GM21717 (cell line): Measurements from ENCODE around the gene SHPK.
"Not testable (repeated sequence)": the region's sequence is repeated elsewhere in the genome, so short reads cannot be mapped to it uniquely, and the experiment has no call there.

Source experiments
- ATAC-seq: cut with Tn5 transposase; IDR thresholded peaks from one replicate; pipeline ENCODE4 v1.9.1; 2021; ENCODE audit warnings: mild to moderate bottlenecking, moderate library complexity; ENCODE audit not compliant: unreplicated experiment

The SHPK gene

DNA sequence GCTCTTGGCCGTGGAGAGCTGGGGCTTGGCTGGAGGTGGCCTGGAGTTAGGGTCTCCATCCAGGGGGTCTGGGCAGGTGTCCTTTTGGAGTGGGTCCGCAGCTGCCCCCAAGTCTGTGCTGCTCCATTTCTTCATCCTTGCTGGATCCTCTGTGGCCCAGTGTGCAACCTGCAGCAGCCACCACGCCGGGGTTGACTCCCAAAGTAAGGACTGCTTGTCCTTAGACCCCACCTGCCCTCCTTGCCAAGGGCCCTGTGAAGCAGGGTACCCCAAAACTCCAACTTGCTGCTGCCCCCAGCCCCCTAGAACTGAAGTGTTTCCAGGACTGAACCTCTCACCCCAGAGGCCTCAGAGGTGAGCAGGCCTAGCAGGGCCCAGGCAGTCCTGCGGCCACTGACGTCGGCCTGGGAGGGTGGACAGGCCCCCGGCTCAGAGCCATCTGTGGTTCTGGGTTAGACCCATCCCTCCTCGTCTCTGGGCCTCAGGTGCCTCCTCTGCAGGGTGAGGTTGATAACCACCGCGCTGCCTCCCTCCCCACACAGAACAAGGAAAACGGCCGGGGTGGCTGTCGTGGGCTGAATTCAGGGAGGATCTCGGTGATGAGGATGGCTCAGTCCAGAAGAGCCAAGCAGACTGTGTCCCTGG, 43.7 kb downstream of the SHPK start:
- ATAC-seq = no peak

DNA sequence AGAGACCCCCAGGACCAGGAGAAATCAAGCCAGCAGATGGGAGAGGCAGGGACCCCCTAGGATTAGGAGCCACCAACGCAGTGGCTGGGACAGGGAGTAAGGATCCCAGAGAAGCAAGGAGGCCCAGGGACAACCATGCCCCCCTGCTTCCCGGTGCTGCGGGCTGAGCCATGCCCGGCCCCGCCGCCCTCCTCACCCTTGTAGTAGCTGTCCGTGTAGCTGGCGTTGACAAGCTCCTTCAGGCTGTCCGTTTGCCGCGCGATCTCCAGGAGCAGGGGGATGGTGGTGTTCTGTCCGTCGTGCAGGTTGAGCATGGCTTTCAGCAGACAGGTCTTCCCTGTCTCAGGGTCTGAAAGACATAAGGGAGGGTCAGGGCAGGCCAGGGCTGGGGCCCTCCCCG, 45.3 kb downstream of the SHPK start:
- no peak for ATAC-seq

DNA sequence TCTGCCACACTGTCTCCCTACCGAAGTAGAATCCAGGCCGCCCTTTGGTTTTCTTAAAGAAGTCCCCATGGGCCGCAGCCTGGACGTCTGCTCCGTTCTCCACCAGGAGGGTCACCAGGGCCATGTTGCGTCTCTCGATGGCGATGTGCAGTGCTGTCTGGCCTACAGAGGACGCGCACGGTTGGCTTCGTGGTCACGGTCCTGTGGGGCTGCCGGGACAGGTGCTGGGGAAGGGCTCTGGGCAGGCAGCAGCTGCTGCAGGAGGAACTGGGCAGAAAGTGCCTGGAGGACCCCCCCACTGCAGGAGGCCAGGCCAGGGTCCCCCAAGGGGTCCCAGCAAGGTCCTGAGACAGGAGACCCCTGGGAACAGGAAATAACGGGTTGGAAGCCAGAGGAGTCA, 45.8 kb downstream of the SHPK start:
- no peak for ATAC-seq

DNA sequence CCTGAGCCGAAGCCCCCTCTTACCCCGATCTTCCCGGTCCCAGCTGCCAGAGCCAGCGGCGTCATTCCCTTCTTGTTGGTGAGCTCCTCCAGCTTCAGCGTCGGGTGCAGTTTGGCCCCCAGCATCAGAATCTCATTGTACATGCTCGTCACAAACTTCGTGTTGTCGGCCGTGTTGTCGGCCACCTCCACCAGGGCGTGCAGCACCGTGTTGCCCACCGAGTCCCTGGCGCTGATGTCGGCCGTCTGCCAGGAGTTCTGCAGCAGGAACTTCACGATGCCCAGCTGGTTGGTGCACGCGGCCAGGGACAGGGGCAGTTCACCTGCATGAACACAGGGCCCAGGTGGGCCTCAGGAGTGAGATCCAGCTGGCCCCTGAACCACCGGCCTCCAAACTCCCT, 46.3 kb downstream of the SHPK start:
- ATAC-seq = no peak

DNA sequence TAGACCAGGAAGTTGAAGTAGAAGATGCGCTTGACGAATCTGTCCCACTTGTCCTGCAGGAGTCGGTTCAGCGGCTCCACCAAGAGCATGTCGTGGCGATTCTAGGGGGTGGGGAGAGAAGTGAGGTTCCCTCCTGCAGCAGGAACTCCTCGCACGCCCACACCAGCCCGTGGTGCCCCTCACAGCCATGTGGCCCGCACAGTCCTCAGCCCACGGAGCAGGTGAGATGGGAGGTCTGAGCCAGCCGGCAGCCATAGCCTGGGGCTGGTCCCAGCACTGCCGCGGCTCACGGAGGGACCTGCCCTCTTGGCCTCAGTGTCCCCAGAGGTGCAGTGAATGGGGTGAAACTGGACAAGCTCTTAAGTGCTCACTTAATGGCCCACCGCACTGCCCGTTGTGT, 50.2 kb downstream of the SHPK start:
- ATAC-seq = no peak

DNA sequence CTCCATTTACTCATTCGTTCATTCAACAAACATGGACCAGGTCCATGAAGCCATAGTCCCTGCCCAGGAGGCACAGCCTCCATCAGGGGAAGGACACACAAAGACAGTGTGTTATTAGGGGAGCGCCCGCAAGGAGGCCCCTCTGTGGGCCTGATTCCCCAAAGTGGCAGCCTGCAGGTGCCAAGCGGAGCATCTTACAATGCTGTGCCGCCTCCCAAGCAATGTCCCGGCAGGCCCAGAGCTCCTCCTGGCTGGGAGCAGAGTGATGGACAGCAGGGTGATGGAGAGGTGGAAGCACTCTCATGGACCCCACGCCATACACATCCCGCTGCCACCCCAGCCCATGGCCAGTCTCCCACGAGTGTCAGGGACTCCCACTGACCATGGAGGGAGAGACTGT, 52.6 kb downstream of the SHPK start:
- ATAC-seq = no peak

DNA sequence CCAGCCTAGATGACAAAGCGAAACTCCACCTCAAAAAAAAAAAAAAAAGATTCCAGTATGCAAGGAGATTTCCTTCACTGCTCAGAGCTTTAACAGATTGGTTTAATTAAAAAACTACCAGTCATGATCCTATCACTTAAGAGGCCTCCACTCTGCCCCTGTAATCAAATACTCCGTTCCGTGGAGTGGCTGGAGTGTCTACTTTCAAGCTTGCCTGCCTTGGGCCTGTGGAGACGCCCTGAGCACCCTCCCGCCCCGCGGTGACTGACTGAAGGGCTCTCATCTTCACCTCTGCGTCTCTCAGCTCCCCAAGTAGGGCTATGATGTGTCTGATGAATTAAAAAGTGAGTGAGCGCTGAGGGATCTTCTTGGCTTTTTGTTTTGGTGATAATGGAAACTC, 53.1 kb downstream of the SHPK start:
- no peak for ATAC-seq

DNA sequence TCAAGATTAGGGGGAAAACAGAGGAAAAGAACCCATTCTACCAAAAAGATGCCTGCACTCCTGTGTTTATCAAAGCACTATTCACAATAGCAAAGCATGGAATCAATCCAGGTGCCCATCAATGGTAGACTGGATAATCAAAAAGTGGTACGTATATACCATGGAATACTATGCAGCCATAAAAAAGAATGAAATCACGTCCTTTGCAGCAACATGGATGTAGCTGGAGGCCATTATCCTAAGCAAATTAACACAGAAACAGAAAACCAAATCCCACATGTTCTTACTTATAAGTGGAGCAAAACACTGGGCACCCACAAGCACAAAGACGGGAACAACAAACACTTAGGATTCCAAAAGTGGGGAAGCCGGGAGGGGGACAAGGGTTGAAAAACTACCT, 57.4 kb downstream of the SHPK start:
- ATAC-seq = not testable (repeated sequence)

DNA sequence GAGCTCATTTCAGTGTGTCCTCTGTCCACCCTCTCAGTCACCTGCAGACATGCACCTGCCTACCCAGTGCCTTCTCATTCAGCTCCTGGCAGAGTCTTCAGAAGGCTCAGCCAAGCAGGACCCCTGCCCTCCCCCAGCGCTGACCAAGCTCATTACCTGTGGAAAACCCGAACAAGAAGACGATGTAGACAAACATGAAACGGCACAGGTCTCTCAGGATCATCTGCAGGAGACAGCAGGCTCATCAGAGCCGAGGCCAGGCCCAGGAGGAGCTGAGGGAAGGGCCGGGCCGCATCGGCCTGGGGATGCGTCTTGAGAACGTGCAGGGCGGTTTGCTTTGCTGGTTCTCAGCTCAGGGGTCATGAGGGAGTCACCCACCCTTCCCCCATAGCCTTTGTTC, 59.1 kb downstream of the SHPK start:
- ATAC-seq = no peak

DNA sequence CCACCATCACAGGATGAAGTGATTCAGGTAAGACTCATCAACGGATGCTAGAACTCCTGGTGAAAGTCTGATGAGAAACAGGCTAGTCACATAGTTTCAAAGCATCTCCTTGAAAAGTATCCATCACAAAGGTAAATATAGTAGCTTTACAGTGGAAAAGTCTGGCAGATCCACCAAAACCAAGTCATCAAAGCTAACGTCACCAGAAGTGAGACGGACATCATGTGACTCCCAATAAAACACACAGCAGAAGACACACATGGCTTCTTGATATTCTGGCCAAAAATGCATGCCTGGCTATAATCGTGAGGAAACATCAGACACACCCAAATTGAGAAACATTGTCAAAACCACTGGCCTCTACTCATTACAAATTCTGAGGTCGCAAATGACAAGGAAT, 60.5 kb downstream of the SHPK start:
- ATAC-seq = no peak

DNA sequence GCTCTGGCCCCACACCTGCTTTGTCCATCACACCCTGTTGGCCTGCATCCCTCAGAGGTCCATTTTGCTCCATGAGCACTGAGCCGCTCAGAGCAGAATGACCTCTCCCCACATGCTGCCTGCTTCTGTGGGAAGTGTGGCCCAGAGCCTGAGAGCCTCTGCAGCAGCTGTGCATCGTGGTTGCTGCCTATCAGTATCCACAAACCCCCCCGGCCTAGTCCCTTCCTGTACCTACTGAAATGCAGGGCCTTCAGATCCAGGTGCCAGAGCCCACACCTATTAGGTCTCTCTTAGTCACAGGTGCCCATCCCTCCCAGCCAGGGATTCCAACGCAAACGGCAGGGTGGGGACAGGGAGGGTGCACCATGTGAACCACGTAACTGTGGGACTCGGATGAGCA, 61.8 kb downstream of the SHPK start:
- no peak for ATAC-seq

DNA sequence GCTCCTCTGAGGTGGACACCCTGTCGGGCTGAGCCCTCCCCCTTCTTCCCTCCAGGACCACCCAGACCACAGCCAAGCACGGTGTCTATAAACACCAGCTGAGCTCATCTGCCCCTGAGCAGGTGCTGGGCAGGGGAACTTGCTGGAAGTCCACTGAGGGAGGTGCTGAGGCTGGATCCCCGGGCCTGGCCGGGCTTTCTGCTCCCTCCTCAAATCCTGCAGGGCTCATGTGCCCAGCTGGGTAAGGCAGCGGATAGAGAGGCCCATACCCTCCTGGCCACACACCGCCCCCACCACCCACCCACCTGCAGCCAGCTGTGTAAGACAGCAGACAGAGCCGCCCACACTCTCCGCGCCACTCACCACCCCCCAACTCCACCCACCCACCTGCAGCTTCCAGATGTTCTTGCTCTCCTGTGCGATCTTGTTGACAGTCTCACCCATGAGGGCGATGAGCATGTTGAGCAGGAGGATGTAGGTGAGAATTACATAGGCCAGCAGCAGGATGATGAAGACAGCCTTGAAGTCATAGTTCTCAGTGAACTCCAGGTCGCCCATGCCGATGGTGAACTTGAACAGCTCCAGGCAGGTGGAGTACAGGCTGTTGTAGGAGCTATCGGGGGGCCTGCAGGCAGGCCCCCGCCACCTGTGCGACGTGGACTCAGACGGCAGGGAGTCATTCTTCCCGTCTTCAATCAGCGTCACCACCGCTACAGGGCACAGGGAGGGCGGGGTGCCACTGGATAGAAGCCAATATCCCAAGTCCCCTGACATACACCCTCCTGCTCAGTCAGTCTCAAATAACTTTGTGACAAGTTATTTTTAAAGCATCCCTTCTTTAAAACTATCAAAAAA, 62.6 kb downstream of the SHPK start:
- ATAC-seq = no peak

DNA sequence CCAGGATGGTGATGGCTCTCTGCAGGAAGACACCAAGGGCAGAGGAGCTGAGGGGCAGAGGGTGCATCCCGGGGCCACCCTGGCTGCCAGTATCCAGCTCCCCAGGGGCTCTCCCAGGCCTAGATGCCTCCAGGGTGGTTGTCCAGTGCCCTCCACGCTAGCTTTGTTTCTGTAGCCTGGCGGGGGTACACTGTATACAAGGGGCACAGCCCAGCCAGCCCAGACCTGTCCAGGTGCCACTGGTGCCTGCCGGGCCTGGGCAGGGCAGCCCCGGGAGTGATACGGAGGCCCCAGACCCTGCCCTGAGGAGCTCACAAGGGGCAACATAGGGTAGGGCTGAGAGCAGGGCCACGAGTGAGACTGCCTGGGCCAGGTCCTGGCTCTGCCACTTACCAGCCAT, 63.8 kb downstream of the SHPK start:
- ATAC-seq = no peak

DNA sequence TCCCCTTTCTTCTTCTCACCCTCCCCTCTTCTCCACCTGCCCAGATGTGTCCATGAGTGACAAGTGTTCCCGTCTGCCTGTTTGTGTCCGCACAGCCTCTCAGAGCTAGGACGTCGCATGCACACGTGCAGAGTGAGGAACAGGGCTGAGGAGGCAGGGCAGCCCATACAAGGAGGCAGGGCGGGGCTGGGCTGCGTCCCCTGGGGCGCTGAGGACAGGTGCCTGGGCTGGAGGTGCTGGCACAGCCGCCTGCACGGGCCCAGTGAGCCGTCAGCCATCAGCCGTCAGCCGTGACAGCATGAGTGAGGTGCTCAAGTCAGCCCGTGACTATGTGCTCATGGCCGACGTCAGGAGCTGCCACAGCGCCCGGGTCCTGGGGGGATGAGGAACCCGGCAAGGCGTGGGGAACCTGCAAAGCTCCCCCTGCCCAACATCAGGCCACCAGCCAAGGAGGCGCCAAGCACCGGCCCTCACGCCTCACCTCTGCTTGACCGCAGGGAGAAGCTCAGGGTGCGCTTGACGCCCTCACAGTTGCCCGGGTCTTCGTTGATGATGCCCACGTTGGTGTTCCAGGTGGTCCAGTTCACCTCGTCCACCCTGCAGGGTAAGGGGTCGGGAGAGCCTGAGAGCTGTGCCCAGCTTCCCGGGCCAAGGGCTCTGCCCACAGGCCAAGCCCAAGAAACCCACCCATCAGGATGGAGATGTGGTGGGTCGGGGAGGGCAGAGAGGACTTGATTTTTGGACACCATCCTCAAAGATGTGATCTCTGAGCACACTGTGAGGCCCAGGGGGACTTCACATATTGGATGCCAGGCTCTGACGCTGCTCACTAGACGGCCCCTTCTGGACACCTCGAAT, 64.8 kb downstream of the SHPK start:
- no peak for ATAC-seq

DNA sequence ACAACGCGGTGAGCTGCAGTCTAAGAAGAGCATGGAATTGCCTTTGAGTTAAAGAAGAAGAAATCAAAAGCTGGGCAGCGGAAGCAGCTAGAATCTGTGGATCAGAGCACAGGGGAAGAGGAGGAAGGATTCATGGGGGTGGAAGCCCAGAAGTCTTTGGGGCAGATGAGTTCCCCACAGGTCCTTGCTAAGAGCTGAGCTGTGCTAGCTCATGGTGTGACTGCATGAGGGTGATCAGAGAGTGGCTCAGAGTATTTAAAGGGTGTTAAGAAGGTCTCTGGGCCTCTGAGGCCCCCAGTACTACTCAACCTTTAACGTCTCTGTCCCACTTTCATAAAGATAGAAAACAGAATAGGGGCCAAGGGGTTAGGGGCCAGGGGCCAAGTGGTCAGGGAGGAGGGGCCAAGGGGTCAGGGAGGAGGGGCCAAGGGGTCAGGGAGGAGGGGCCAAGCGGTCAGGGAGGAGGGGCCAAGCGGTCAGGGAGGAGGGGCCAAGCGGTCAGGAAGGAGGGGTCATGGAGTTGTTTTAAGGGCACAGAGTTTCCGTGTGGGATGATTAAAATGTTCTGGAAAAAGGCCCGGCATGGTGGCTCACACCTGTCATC, 66.4 kb downstream of the SHPK start:
- ATAC-seq = no peak

DNA sequence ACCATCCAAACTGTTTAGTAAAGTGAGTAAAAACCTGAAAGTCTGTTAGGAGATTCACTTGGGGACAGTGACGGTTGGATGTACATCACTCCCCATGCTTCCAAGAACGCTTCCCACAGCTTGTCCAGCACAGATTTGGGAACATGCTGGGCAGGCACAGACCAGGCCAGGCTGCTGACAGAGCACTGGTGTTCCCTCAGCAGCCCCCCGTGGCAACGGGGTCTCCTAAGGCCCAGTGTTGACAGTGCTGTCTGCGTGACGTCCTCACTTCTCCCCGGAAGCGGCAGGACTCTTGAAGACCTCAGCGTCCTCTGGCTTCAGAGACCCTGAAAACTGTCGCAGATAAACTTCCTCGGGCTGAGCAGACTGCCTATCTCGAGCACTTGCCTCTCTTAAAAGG, 69.5 kb downstream of the SHPK start:
- no peak for ATAC-seq

DNA sequence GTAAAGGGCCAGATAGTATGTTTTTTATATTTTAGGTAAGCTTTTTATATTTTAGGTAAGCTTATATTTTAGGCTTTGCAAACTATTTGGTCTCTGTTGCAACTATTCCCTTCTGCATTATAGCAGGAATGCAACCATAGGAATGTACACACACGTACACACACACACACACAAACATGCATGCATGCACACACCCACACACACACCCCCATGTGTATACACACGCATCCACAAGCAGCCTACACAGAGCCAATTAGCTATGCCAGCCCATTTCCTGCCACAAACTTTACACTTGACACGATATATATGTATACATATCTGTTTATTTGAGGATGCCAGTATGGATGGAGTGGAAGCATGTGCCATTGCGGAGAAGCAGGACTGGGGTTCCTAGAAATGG, 70.9 kb downstream of the SHPK start:
- no peak for ATAC-seq

DNA sequence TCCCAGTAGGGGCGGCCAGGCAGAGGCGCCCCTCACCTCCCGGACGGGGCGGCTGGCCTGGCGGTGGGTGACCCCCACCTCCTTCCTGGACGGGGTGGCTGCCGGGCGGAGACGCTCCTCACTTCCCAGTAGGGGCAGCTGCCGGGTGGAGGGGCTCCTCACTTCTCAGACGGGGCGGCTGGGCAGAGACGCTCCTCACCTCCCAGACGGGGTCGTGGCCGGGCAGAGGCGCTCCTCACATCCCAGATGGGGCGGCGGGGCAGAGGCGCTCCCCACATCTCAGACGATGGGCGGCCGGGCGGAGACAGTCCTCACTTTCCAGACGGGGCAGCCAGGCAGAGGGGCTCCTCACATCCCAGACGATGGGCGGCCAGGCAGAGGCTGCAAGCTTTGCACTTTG, 71.8 kb downstream of the SHPK start:
- ATAC-seq = not testable (repeated sequence)

DNA sequence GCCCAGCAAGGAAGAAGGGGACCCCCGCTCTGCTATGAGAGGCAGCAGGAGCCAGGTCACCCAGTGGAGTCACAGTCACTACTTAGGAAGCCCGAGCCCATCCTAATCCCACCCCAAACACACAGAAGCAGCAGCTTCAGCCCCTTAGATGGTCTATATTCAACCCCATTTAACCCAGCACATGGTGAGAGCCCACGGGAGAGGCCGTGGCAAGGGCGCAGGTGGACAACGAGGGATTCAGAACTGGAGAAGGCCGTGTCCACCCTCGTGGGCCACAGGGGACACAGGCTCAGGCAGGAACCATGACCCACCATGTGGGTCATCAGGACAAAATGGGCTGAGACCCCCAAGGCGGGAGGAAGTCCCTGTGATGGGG, 76.8 kb downstream of the SHPK start:
- no peak for ATAC-seq

DNA sequence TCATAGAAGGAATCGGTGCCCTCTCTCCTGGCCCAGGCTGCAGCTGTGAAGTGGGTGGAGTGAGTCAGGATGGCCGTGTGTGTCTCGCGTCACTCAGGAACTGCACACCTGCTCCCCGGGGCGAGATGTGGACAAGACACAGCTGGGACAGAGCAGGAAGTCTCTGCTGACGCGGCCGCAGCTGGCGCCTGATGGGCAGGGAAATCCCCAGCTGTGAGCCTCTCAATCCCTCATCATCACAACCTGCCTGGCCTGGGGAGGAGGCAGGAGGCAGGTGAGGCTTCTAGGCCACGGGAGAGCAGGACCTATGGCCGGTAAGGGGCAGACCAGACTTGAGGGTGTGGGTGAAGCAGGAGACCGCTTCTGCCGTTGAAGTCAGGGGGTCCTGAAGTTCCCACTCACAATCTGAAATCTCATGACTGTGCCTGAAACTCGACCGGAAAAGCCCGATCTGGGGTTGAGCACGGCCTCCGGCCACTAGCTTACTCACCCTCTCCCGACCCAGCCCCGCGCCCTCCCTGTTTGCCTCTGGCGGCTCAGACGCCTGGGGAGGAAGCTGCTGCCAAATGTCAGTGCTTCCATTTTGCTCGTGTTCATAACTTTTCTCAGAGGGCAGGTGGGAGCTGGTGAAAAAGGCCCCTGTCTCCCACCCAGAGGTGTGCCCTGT, 77.3 kb downstream of the SHPK start:
- peak; percentile 73 for ATAC-seq
